NCI-H1417 (cell line): Measurements from ENCODE around the gene KDM4D.
"Not testable (repeated sequence)": the region's sequence is repeated elsewhere in the genome, so short reads cannot be mapped to it uniquely, and the experiment has no call there.

ENCODE experiments used
- DNase-seq, 3 experiments: peaks; one replicate each; lab custom pipeline; 2025; lab: John Stamatoyannopoulos, UW

Gene KDM4D

GRCh38 chr11:94973099-94973968, at the start of gene KDM4D, which contains the start of gene CWC15:
Gene KDM4D (plus strand): TSS chr11:94973709. CDS start chr11:94997373, 23,664 bp downstream.
Gene CWC15 (minus strand): TSS chr11:94973556. CDS start chr11:94972185, 1,371 bp downstream.
- DNase-seq: peak; percentile 94 to 96 (median 95)

DNA sequence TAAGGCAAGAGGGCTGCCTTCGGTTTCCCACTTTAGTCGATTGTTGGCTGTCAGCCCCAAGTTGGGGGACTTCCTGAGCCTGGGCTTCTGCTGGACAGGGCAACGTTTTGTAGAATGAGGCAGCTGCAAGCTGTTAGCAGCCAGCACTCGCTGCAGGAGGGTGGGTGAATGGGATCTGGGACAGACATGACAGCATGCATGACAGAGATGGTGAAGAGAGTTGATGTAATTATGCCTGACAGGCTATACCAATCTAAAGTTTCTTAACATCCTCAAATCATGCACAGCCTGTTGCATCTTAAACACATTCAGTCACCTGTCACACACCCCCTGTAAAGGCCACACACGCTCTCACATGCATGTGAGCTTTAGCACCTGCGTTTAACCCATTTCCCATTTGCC, 49.3 kb upstream of the KDM4D start:
- DNase-seq: no peak

DNA sequence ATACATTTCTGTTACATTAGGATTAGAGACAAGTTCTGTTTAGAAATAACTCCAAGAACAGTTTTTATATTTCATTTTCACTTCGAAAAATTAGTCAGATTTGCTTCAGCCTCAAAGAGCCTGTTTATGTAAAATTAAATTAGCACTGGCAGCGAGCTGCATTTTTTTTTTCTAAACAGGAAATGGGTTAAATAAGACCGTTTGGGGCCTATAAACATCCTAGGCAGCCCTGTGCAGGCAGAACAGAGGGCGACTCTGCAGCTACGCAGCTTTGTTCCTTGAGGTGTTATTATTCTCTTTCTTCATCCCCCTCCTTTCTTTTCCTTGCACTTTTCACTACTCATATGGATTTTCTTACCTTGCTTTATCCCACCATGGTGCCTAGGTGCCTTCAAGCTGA, 48.9 kb upstream of the KDM4D start:
- DNase-seq: no peak

DNA sequence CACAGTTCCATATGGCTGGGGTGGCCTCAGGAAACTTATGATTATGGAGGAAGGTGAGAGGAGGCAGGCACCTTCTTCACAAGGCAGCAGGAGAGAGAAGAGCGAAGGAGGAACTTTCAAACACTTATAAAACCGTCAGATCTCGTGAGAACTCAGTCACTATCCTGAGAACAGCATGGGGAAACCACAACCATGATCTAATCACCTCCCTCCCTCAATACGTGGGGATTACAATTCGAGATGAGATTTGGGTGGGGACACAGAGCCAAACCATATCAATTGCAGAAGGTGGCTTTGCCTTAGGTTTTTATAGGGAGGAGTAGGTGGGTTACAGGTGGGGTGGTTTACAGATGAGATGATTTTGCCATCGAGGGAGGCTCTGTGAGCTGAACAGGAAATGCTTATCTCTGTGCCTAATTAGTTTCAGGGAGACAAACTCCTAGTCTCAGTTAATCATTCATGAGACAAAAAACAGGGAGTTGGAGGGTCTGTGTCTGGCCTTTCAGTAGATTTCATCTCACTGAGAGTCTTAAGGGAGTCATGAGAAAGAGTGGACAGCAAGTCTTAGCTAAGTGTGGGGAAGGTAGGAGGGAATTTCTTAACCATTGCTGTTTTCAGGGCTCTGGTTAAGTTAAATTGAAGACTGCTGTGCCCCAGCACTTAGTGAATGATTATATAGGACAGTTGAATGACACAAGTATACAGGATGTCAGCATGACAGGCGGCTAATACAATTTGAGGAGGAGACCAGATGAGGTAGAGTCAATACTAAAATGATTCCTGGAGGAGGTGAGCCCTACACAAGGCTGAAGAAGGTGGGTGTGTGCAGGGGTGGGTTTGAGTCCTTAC, 47.9 kb upstream of the KDM4D start:
- DNase-seq: no peak

- no peak for DNase-seq
Measured at GRCh38 chr11:94926271-94926625, 47.3 kb upstream of the KDM4D start.

DNA sequence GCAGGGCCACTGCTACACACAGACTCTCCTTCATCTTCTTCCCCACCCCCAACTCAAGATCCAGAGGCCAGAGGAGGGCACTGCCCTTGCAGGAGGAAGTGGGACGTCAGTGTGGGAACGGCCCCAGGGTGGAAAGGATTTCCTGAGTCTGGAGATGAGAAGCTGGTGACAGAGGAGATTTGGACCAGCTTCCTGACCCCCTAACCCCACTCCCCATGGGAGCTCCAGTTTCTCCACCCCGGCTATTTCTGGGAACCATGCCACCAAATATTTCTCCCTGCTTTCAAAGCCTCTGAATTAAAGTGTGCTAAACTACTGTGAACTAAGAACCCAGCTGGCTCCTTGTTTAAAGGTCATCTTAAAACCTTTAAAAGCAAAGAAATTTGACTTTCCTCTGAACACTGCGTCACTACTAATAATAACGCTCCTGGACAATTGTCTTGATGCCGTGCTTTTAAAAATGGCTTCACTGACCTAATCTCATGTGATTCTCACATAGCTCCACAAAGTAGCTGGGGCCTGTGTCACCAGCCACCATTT, 46.7 kb upstream of the KDM4D start:
- DNase-seq: no peak

DNA sequence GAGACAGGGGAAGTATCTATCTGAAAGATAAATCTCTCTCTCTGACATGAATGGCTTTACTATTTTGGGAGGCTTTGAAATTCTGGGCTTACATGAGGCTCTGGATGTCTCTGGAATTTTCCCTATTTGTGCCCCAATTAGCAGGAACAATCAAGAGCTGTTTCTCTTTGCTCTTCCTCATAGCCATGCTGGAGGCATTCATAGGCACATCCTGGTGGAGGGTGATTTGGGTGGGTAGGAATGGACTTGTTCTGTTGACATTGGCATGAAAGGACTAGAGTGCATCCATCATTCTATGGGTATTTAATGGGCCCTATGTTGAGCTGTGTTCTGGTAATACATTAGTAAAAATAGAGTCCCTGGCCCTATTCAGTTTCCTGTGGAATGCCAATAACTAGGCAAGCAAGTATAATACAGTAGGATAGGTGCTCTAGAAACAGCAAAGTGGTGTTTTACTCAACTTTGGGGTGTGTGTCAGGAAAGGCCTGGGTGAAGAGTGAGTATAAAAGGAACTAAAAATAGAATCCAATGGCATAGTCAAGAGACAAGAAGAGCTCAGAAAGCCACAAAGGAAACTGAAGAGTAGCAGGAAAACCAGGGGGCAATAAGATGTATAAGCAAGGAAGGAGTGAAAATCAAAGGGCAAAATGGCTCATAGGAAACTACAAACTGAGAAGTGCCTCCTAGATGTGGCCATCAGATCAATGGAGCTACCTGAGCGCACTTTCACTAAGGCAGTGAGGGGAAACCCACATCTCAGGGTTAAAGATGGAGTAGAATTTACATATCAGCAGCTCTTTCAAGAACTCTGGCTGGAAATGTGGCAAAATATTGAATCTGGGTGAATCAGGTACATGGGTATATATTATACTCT, 45.2 kb upstream of the KDM4D start:
- DNase-seq: no peak

- DNase-seq: not testable (repeated sequence)
Measured at GRCh38 chr11:94932072-94932471, 41.4 kb upstream of the KDM4D start.

DNA sequence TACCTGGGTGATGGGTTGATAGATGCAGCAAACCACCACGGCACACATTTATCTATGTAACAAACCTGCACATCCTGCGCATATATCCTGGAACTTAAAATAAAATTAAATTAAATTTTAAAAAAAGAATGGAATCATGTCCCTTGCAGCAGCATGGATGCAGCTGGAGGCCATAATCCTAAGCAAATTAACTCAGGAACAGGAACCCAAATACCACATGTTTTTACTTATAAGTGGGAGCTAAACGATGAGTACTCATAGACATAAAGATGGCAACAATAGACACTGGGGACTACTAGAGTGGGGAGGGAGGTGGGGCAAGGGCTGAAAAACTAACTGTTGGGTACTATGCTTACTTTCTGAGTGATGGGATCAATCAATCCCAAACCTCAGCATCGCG, 41.0 kb upstream of the KDM4D start:
- DNase-seq: no peak

GRCh38 chr11:94933223-94934130, 40.0 kb upstream of the KDM4D start:
- DNase-seq: peak in 1 of 3 experiments; percentile 32

DNA sequence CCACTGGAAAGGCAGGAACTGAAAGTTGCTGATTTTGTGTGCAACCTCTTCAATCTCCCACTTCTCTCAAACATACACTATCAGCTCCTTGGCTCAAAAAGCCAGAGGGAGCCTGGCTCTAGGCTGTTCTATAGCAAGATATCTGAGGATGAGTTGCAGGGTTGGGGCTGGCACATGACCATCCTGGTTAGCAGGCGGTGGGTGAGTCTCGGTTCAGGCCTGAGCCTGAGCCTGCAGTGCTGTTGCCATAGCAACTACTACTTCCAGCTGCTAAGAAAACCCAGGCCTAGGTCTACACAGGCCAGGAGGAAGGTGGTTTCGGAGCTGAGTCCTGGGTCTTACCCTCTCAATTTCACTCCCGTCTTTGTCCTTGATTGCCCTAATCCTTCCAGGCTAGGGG, 39.1 kb upstream of the KDM4D start:
- peak in 1 of 3 experiments; percentile 21 for DNase-seq

GRCh38 chr11:94934846-94935245, 38.7 kb upstream of the KDM4D start:
- DNase-seq: no peak

DNA sequence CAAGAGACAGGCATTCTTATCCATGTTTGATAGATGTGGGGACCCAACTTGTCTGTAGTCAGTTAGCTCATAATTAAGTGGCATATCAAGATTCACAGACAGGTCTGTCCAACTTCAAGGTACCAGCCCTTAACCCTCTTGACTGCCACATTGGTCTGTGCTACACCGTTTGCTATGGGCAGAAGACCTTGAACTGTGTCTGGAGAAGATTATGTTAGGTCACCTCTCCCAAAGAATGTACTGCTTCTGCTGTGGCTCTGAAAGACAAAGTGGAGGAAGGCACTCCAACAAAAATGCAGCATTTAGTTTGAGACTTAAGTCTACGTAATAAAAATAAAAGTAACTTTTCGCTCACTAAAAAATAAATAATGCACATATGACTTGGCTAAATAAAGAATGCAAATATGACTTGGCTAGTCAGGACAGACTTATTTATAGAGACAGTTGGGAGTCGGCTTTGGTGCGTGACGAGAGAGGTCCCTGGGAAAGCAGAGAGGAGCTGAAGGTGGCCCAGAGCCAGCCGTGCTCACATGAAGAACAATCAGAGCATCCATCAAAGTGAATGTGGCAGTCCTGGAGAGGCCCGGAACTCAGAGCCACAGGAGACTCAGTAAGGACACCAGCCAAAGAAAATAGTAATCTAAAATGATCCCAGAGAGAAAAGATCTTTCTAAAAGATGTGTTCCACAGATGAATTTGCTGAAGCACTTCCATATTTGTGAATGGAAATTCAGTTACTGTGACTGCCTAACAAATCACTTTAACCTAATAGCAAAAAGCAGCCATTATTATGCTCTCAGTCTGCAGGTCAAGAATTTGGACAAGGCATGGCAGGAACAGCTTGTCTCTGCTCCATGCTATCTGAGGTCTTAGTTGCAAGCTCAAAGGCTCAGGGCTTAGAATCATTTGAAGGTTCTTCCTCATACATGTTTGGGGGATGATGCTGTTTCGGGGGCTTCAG, 35.1 kb upstream of the KDM4D start:
- DNase-seq: peak in 1 of 3 experiments; percentile 79

- DNase-seq: no peak
Measured at GRCh38 chr11:94939346-94939745, 34.2 kb upstream of the KDM4D start.

DNA sequence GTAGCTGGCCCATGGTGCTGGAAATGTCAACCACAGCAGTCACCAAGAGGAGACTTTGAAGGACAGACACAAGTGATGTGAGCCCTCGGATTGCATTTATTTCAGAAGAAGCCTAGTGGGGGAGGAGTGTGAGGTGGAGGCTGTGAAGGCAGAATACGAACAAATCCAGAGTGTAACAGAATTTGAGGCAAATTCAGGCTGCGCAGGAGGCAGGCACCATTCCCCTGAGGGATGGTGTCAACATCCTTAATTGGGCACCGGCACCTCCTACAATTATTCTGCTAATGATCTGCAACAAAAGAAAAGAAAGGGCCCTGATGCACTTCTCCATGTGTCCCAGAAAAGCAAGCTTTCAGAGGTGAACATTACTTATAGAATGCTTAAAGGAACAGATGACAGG, 32.4 kb upstream of the KDM4D start:
- peak in 2 of 3 experiments; percentile 23 to 71 for DNase-seq

DNA sequence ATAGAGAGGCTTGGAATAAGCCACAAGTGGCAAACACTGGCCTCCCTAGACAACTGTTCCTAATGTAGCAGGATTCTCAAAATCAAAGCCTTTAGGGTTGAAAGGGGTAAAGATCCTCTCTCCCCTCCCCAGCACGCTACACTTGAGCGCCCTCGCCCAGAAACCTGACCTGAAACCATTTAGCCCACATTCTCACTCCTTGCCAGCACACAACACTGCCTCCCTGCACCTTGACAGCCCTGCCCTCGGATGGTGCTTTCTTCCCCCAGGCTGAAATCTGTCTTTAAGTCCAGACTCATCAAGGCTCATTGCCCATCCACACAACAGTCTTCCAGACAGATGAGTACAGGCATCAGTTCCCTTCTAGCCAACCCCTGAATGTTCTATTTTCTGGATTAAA, 26.7 kb upstream of the KDM4D start:
- no peak for DNase-seq

DNA sequence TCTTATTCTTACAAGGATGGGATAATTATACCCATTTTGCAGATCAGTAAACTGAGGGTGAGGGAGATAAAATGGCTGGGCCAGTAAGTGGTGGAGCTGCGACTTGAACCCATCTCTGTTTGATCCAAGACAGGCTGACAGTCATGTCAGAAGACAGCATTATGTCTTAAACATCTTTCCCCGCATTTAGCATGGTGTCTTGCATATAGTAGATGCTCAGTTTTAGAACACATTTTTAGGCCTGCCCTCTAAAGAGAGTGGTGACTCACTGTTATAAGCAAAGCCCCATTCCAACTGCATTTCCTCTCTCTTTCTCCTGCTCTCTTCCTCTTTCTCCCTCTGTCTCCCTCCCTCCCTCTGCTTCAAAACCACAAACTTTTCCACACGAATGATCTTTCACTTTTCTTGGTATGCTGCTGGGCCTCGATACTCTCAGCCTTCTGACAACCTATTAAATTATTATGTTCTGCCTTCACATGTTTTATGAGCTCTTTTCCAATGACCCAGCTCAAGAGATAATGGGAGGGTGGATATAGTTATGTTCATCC, 25.4 kb upstream of the KDM4D start:
- no peak for DNase-seq

- no peak for DNase-seq
Measured at GRCh38 chr11:94954753-94955152, 18.8 kb upstream of the KDM4D start.

GRCh38 chr11:94956963-94957362, 16.5 kb upstream of the KDM4D start:
- DNase-seq: no peak
